WTC11 (cell line): ENCODE results near the gene PRKAR1B.

Experiments used
- ATF1 ChIP-seq: sonication (generic); formaldehyde crosslinking; IDR thresholded peaks from 2 replicates; pipeline ENCODE4 v1.8.1; 2023; ENCODE audit warnings: mild to moderate bottlenecking, moderate library complexity, missing genetic modification reagents
- CBFB ChIP-seq: sonication (generic); formaldehyde crosslinking; IDR thresholded peaks from 2 replicates; pipeline ENCODE4 v1.8.1; 2022; ENCODE audit warnings: mild to moderate bottlenecking, low read depth, missing genetic modification reagents
- FOXJ3 ChIP-seq: sonication (generic); formaldehyde crosslinking; IDR thresholded peaks from 2 replicates; pipeline ENCODE4 v1.9.0; 2021; ENCODE audit warnings: missing genetic modification reagents, mild to moderate bottlenecking, borderline replicate concordance
- IRF2 ChIP-seq: sonication (generic); formaldehyde crosslinking; IDR thresholded peaks from 2 replicates; pipeline ENCODE4 v1.8.0; 2022; ENCODE audit warnings: low read depth, missing genetic modification reagents, borderline replicate concordance
- SMAD3 ChIP-seq: sonication (generic); formaldehyde crosslinking; IDR thresholded peaks from 2 replicates; pipeline ENCODE4 v1.8.0; 2022; ENCODE audit warnings: missing genetic modification reagents, mild to moderate bottlenecking, borderline replicate concordance
- TF ChIP-seq, protein P1 (sequence below): sonication (generic); formaldehyde crosslinking; IDR thresholded peaks from 2 replicates; pipeline ENCODE4 v1.8.0; 2022; ENCODE audit warnings: mild to moderate bottlenecking, missing genetic modification reagents
- TF ChIP-seq, protein P2 (sequence below): fragments of 200-600 bp; IDR thresholded peaks from 2 replicates; pipeline ENCODE4 v1.8.0; 2022; ENCODE audit warnings: antibody characterized with exemption
- TF ChIP-seq, protein P3 (sequence below): sonication (generic); formaldehyde crosslinking; IDR thresholded peaks from 2 replicates; pipeline ENCODE4 v1.8.0; 2023; ENCODE audit warnings: mild to moderate bottlenecking, missing genetic modification reagents
- TF ChIP-seq, protein P4 (sequence below): sonication (generic); formaldehyde crosslinking; IDR thresholded peaks from 2 replicates; pipeline ENCODE4 v1.8.1; 2023; ENCODE audit warnings: mild to moderate bottlenecking, missing genetic modification reagents
- TF ChIP-seq, protein P5 (sequence below): fragments of 250-450 bp; sonication (Bioruptor Pico); IDR thresholded peaks from 2 replicates; pipeline ENCODE4 v1.8.0; 2021; ENCODE audit warnings: mild to moderate bottlenecking
- TF ChIP-seq, protein P6 (sequence below): sonication (generic); formaldehyde crosslinking; IDR thresholded peaks from 2 replicates; pipeline ENCODE4 v1.8.0; 2022; ENCODE audit warnings: missing genetic modification reagents
- TF ChIP-seq, protein P7 (sequence below): sonication (generic); formaldehyde crosslinking; IDR thresholded peaks from 2 replicates; pipeline ENCODE4 v1.8.1; 2022; ENCODE audit warnings: low read depth, missing genetic modification reagents, borderline replicate concordance

DNA sequence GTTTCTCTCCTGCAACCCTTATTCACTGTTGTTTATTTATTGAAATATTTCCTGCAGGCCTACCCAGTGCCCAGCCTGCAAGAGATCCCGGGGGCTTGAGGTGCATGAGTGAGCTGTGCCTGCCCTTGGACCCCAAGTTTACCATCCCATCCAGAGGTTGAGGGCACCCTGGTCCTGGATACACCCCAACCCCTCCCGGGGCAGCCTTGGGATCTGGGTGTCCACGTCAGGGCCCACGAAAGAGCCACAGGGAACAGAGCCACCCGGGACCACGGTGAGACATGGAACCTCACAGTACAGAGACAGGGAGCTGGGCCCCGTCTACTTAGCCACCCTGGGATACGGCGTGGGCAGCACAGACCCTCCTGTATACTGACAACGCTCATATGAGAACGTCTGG lies 178.7 kb downstream of the PRKAR1B start:
- no peak for TF ChIP-seq ATF1 (CRISPR knock-in tag)
- TF ChIP-seq, protein P1, sequence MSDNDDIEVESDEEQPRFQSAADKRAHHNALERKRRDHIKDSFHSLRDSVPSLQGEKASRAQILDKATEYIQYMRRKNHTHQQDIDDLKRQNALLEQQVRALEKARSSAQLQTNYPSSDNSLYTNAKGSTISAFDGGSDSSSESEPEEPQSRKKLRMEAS (CRISPR knock-in tag) = no peak
- TF ChIP-seq, protein P2, sequence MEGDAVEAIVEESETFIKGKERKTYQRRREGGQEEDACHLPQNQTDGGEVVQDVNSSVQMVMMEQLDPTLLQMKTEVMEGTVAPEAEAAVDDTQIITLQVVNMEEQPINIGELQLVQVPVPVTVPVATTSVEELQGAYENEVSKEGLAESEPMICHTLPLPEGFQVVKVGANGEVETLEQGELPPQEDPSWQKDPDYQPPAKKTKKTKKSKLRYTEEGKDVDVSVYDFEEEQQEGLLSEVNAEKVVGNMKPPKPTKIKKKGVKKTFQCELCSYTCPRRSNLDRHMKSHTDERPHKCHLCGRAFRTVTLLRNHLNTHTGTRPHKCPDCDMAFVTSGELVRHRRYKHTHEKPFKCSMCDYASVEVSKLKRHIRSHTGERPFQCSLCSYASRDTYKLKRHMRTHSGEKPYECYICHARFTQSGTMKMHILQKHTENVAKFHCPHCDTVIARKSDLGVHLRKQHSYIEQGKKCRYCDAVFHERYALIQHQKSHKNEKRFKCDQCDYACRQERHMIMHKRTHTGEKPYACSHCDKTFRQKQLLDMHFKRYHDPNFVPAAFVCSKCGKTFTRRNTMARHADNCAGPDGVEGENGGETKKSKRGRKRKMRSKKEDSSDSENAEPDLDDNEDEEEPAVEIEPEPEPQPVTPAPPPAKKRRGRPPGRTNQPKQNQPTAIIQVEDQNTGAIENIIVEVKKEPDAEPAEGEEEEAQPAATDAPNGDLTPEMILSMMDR = no peak
- no peak for TF ChIP-seq FOXJ3 (CRISPR knock-in tag)
- TF ChIP-seq, protein P3, sequence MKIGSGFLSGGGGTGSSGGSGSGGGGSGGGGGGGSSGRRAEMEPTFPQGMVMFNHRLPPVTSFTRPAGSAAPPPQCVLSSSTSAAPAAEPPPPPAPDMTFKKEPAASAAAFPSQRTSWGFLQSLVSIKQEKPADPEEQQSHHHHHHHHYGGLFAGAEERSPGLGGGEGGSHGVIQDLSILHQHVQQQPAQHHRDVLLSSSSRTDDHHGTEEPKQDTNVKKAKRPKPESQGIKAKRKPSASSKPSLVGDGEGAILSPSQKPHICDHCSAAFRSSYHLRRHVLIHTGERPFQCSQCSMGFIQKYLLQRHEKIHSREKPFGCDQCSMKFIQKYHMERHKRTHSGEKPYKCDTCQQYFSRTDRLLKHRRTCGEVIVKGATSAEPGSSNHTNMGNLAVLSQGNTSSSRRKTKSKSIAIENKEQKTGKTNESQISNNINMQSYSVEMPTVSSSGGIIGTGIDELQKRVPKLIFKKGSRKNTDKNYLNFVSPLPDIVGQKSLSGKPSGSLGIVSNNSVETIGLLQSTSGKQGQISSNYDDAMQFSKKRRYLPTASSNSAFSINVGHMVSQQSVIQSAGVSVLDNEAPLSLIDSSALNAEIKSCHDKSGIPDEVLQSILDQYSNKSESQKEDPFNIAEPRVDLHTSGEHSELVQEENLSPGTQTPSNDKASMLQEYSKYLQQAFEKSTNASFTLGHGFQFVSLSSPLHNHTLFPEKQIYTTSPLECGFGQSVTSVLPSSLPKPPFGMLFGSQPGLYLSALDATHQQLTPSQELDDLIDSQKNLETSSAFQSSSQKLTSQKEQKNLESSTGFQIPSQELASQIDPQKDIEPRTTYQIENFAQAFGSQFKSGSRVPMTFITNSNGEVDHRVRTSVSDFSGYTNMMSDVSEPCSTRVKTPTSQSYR (CRISPR knock-in tag) = no peak
- TF ChIP-seq, protein P4, sequence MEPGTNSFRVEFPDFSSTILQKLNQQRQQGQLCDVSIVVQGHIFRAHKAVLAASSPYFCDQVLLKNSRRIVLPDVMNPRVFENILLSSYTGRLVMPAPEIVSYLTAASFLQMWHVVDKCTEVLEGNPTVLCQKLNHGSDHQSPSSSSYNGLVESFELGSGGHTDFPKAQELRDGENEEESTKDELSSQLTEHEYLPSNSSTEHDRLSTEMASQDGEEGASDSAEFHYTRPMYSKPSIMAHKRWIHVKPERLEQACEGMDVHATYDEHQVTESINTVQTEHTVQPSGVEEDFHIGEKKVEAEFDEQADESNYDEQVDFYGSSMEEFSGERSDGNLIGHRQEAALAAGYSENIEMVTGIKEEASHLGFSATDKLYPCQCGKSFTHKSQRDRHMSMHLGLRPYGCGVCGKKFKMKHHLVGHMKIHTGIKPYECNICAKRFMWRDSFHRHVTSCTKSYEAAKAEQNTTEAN (CRISPR knock-in tag) = no peak
- no peak for TF ChIP-seq SMAD3 (CRISPR knock-in tag)
- TF ChIP-seq, protein P5, sequence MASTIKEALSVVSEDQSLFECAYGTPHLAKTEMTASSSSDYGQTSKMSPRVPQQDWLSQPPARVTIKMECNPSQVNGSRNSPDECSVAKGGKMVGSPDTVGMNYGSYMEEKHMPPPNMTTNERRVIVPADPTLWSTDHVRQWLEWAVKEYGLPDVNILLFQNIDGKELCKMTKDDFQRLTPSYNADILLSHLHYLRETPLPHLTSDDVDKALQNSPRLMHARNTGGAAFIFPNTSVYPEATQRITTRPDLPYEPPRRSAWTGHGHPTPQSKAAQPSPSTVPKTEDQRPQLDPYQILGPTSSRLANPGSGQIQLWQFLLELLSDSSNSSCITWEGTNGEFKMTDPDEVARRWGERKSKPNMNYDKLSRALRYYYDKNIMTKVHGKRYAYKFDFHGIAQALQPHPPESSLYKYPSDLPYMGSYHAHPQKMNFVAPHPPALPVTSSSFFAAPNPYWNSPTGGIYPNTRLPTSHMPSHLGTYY = no peak
- TF ChIP-seq, protein P6, sequence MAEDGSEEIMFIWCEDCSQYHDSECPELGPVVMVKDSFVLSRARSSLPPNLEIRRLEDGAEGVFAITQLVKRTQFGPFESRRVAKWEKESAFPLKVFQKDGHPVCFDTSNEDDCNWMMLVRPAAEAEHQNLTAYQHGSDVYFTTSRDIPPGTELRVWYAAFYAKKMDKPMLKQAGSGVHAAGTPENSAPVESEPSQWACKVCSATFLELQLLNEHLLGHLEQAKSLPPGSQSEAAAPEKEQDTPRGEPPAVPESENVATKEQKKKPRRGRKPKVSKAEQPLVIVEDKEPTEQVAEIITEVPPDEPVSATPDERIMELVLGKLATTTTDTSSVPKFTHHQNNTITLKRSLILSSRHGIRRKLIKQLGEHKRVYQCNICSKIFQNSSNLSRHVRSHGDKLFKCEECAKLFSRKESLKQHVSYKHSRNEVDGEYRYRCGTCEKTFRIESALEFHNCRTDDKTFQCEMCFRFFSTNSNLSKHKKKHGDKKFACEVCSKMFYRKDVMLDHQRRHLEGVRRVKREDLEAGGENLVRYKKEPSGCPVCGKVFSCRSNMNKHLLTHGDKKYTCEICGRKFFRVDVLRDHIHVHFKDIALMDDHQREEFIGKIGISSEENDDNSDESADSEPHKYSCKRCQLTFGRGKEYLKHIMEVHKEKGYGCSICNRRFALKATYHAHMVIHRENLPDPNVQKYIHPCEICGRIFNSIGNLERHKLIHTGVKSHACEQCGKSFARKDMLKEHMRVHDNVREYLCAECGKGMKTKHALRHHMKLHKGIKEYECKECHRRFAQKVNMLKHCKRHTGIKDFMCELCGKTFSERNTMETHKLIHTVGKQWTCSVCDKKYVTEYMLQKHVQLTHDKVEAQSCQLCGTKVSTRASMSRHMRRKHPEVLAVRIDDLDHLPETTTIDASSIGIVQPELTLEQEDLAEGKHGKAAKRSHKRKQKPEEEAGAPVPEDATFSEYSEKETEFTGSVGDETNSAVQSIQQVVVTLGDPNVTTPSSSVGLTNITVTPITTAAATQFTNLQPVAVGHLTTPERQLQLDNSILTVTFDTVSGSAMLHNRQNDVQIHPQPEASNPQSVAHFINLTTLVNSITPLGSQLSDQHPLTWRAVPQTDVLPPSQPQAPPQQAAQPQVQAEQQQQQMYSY (CRISPR knock-in tag) = no peak
- TF ChIP-seq, protein P7, sequence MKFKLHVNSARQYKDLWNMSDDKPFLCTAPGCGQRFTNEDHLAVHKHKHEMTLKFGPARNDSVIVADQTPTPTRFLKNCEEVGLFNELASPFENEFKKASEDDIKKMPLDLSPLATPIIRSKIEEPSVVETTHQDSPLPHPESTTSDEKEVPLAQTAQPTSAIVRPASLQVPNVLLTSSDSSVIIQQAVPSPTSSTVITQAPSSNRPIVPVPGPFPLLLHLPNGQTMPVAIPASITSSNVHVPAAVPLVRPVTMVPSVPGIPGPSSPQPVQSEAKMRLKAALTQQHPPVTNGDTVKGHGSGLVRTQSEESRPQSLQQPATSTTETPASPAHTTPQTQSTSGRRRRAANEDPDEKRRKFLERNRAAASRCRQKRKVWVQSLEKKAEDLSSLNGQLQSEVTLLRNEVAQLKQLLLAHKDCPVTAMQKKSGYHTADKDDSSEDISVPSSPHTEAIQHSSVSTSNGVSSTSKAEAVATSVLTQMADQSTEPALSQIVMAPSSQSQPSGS = no peak
- no peak for TF ChIP-seq IRF2 (CRISPR knock-in tag)
- no peak for TF ChIP-seq CBFB (CRISPR knock-in tag)
